ENCODE data around the gene SEC23B. TPM values are rescaled to one million over a fixed set of nuclear protein-coding genes. Genes with fewer than 3 reads are reported as not detected.

The SEC23B gene
- total RNA-seq, 2 donors from 2014 or later: 29.0 to 36.3 TPM

DNA sequence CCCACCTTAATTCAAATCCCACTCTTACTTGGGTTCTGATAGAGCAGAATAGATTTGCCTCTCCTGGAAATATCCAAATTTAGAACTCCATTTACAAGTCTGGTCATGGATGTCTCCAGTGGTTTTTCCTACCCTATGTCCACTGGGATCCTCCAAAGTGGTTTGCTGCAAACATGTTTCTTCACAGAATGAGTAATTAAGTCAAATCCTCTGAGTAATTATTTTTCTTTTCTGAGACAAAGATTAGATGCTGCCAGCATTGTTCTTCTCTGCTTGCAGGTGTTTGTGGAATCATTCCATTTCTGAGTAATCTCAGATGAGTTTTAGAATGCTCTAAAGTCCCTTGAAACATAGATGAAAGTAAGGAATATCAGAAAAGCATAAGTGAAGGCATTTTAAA lies 102.0 kb downstream of the SEC23B start:
- no peak for ATAC-seq
- TF ChIP-seq, protein P1, sequence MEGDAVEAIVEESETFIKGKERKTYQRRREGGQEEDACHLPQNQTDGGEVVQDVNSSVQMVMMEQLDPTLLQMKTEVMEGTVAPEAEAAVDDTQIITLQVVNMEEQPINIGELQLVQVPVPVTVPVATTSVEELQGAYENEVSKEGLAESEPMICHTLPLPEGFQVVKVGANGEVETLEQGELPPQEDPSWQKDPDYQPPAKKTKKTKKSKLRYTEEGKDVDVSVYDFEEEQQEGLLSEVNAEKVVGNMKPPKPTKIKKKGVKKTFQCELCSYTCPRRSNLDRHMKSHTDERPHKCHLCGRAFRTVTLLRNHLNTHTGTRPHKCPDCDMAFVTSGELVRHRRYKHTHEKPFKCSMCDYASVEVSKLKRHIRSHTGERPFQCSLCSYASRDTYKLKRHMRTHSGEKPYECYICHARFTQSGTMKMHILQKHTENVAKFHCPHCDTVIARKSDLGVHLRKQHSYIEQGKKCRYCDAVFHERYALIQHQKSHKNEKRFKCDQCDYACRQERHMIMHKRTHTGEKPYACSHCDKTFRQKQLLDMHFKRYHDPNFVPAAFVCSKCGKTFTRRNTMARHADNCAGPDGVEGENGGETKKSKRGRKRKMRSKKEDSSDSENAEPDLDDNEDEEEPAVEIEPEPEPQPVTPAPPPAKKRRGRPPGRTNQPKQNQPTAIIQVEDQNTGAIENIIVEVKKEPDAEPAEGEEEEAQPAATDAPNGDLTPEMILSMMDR (IDR thresholded peaks at IDR 0.05): no peak
- TF ChIP-seq POLR2A (IDR thresholded peaks at IDR 0.05): no peak
- Histone ChIP-seq H3K27ac (no peak overlapping the region), H3K9me3 (no peaks in the 10 kb centered on the region), H3K4me1 (no peaks in the 10 kb centered on the region), H3K4me3 (no peak overlapping the region), H3K36me3 (replicated peaks in 1 of 2; ENCODE audit: insufficient read depth in 1 of 2, low read depth in 2 of 2) (no peaks in the 10 kb centered on the region), H3K27me3 (no peaks in the 10 kb centered on the region)
- no peak for DNase-seq
- intact Hi-C loops (cut with DNase I): no loop called here

MicroRNAs encoded within 50 kb of the gene (microRNA counts, 767-probe panel; counts per million panel counts)
- 0 to 736 counts per million in 2 donors for microRNA hsa-miR-3192

Small RNAs within 50 kb of the gene (microRNA-seq; reads per million reads assigned to microRNA genes)
- gene MIR3192 (ENCODE audit: borderline number of aligned reads in 2 of 2, borderline replicate concordance in 2 of 2): 0 to 1.3 reads per million in 2 donors

Small RNAs within 50 kb of the gene (small RNA-seq; reads per million reads assigned to genes)
- gene MIR3192 (not detected), gene RN7SL638P (not detected), gene RNU6ATAC34P (not detected)

Other genes starting within 250 kb of the SEC23B start
- 10 to 100 TPM; 10.9 to 22.7 TPM for gene ZNF133, start 219.4 kb upstream of the SEC23B start, total RNA-seq
- 1 to 10 TPM; 1.6 TPM for gene DZANK1, start 40.9 kb upstream of the SEC23B start, total RNA-seq
- gene POLR3F, start 40.5 kb upstream of the SEC23B start, total RNA-seq: 1 to 10 TPM; 2.6 to 4.9 TPM
- 1 to 10 TPM; 6.6 to 8.3 TPM for gene RBBP9, start 10.7 kb upstream of the SEC23B start, total RNA-seq
- 10 to 100 TPM; 41.2 to 58.4 TPM for gene SMIM26, start 59.5 kb downstream of the SEC23B start, total RNA-seq
- 10 to 100 TPM in 1 of 2 donors, 1 to 10 TPM in 1; 8.9 to 16.1 TPM for gene DTD1, start 80.1 kb downstream of the SEC23B start, total RNA-seq

All from body of pancreas (tissue), 4 donors.